Keratinocyte (primary cell): ENCODE measurements around the gene HDGFL3.

Source experiments
- CTCF ChIP-seq, 3 experiments: IDR thresholded peaks in 1 of 3; conservative IDR thresholded peaks in 1 of 3; optimal IDR thresholded peaks in 1 of 3; 2 replicates in 2 of 3; 3 replicates in 1 of 3; pipeline versions ENCODE3 to v1.5.1; 2011; ENCODE audit warnings: low read length in 3 of 3, mild to moderate bottlenecking in 3 of 3, moderate library complexity in 2 of 3, control low read depth in 1 of 3, inconsistent platforms in 1 of 3; ENCODE audit not compliant: insufficient read depth in 2 of 3; ENCODE audit errors: extremely low read depth in 1 of 3
- EZH2 ChIP-seq: IDR thresholded peaks from one replicate; pipeline ENCODE4 v1.6.1; 2012; ENCODE audit warnings: inconsistent platforms, mild to moderate bottlenecking, low read length, moderate library complexity

GRCh38 chr15:83203543-83203942 is 4.1 kb downstream of the HDGFL3 start:
- no peak for TF ChIP-seq CTCF (optimal IDR thresholded peaks at IDR 0.05 in 1 of 3, IDR thresholded peaks at IDR 0.05 in 1 of 3, conservative IDR thresholded peaks at IDR 0.05 in 1 of 3; ENCODE audit: extremely low read depth in 1 of 3, insufficient read depth in 2 of 3, low read length in 3 of 3)
- no peak for TF ChIP-seq EZH2
